Loucy (cell line): ENCODE results near the gene GTPBP1.

Experiments used
- EZH2phosphoT487 ChIP-seq: fragments of 200-600 bp; IDR thresholded peaks from 2 replicates; pipeline ENCODE4 v1.6.1; 2018; ENCODE audit warnings: antibody characterized with exemption, mild to moderate bottlenecking, moderate library complexity, borderline replicate concordance
- TF ChIP-seq, protein P1 (sequence below): fragments of 200-600 bp; sonication (generic); conservative IDR thresholded peaks from 2 replicates; pipeline ENCODE4 v1.5.1; 2014; ENCODE audit warnings: mild to moderate bottlenecking, antibody characterized with exemption, low read length

DNA sequence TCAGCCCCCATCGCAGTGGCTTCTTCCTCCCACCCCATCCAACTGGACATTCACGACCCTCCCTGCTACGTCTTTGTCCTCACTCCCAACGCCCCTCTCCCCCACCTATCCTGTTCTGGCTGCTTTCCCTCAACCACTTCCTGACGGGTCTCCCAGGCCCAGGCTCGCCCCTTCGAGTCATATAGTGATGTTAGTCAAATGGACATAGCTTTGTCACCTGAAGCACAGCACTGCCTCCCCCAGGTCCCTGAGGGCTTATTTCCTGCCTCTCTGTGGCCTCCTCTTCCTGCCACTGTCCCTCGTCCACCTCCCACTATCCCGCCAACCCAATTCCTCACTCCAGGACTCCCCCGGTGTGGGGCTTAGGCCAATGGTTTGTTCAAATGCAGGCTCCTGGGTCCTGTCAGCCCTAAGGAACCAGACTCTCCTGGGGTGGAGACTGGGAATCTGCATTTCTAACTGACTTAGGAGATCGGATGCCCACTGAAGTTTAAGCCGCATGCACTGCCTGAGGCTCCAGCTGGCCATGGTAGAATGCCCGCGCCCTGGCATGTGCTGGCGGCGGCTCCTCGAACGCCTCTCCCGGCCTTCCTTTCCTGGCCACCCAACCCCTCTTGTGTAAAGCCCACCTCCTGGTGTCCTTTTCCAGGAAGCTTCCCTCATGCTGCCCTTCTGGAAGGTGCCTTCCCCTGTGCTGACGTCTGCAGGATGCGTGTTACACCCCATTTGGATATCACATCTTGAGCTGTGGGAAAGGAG lies 31.7 kb downstream of the GTPBP1 start:
- TF ChIP-seq, protein P1, sequence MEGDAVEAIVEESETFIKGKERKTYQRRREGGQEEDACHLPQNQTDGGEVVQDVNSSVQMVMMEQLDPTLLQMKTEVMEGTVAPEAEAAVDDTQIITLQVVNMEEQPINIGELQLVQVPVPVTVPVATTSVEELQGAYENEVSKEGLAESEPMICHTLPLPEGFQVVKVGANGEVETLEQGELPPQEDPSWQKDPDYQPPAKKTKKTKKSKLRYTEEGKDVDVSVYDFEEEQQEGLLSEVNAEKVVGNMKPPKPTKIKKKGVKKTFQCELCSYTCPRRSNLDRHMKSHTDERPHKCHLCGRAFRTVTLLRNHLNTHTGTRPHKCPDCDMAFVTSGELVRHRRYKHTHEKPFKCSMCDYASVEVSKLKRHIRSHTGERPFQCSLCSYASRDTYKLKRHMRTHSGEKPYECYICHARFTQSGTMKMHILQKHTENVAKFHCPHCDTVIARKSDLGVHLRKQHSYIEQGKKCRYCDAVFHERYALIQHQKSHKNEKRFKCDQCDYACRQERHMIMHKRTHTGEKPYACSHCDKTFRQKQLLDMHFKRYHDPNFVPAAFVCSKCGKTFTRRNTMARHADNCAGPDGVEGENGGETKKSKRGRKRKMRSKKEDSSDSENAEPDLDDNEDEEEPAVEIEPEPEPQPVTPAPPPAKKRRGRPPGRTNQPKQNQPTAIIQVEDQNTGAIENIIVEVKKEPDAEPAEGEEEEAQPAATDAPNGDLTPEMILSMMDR, result no peak
- no peak for TF ChIP-seq EZH2phosphoT487
